Stimulated activated CD4-positive, alpha-beta T cell treated with anti-CD3 and anti-CD28 coated beads, Interleukin-1b, Interleukin-23, amount 100 ng/mL, for 24 hours (primary cell): Measurements from ENCODE around the gene KCNMB1.

Source experiments
- DNase-seq, 4 experiments: peaks; one replicate each; pipeline ENCODE4 v3.0.0-alpha.2; 2020; ENCODE audit warnings: low read depth in 4 of 4, low spot score in 1 of 4

The KCNMB1 gene

GRCh38 chr5:170342153-170342725 is 46.9 kb downstream of the KCNMB1 start:
- no peak for DNase-seq

DNA sequence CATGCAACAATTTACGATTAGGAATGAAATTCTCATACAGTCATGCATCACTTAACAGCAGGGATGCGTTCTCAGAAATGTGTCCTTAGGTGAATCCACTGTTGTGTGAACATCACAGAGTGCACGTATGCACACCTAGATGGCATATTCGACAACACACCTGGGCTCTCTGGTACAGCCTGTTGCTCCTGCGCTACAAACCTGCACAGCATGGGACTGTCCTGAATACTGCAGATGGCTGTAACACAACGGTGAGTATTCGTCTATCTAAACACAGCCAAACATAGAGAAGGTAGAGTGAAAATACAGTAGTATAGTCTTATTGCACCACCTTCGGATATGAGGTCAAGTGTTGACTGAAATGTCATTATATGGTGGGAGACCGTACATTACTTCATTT is 47.6 kb downstream of the KCNMB1 start:
- DNase-seq = no peak

- no peak for DNase-seq
Observed at GRCh38 chr5:170339780-170340167, 49.4 kb downstream of the KCNMB1 start.

DNA sequence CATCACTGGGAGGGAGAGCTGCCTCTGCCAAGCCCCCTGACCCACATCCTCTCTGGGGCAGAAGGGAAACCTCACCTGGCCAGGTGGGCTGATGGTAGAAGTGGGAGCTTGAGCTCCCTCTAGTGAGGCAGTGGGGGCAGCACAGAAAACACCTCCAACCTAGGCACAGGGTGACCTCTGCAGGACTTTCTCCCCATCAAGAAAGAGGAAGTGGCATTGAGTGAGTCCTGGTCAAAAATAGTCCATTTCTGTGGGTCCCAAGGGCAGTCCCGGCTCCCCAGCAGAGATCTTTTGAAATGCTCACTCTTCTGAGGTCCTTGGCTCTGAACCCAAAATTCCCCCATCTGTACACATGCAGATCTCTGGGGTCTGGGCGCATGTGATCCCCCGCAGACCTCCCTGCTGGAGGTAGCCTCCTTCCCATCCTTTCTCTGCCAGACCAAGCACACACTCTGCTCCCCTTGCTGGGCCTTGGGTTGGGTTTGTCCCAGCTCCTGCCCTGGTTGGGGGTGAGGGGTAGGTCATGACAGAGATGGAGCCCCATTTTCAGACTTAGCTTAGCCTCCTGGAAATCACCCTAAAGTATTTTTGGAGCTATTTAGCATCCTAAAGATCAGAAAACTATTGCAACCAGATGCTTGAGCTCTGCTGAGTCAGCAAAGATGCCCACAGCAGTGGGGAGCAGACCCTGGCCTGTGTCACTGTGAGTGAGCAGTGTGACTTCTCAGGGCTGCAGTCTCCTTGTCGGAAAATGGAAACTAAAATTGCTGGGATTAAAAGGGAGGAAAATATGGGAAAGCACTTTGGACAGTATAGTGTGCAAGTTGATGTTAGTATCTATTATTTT is 50.0 kb downstream of the KCNMB1 start:
- peak in 3 of 4 experiments; percentile 19 to 48 (median 47) for DNase-seq

- no peak for DNase-seq
Observed at GRCh38 chr5:170338291-170338690, 50.9 kb downstream of the KCNMB1 start.

DNA sequence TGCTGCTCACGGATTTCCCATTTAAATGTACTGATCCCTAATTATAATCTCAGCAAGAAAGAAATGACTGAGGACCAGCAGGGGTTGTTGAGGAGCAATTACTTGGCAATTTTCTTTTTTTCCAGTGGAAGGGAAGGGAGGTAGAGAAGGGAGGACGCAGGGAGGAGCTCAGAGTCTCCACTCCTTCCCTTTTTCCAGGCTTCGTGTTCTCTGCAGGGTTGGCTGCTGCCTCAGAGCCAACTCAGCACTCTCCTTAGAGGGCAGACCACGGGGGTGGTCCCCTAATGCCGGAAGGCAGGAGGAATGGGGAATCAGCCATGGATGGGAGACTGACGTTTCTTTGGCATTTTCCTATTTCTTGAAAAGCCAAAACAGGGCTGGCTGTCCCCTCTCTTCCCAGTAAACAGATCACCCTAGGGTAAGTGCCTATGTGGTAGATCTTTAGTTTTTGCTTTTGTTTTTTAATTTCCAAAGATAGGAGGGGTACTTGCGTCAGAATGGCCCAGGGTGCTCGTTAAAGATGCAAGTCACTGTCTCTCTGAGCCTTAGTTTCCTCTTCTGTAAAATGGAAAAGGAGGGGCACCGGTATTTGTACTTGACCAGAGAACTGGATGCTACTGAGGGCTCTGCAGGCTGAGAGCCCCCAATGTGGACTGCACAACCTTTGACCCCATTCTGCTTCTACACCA is 52.0 kb downstream of the KCNMB1 start:
- DNase-seq = no peak

DNA sequence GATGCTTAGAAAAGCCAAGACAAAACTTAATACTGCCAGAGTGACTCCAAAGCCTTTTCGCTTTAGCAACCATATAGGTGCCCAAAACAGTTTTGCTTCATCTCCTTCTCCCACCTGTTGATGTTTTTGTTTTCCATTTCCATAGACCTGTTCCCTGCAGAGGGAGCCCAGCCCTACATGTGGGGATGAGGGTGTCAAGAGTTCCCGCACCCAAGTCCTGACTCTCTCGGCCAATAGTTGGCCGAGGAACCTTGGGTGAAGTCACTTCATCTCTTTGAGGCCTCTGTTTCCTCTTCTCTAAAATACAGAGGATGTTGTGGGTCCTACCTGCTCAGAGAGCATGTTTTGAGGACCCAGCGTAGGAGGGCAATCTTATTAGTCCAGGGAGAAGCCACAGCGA is 53.1 kb downstream of the KCNMB1 start:
- no peak for DNase-seq

- no peak for DNase-seq
Observed at GRCh38 chr5:170334626-170335025, 54.5 kb downstream of the KCNMB1 start.

- peak in 2 of 4 experiments; percentile 36 to 56 for DNase-seq
Observed at GRCh38 chr5:170333161-170333910, 55.8 kb downstream of the KCNMB1 start.

- no peak for DNase-seq
Observed at GRCh38 chr5:170332058-170332457, 57.1 kb downstream of the KCNMB1 start.

DNA sequence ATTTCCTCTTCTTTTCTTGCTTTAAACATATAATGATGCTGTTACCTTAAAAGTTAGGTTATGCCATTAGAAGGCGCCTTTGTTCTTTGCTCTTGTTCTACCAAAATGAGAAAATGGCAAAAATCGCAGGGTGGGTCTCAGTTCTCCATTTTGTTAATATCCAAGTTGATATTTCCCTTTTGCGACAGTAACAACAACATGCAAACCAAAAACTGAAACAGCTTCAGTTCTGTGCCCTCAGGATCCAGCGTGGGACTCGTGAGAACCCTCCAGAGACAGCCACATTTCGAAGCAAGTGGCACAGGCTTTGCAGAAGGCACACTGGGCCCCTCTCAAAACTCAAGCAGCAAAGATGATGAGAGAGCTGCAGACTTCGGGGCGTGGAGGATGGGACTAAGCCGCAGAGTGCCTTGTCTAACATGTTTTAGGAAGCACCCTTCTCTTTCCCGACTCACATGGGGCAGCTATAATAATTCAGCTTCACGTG is 58.6 kb downstream of the KCNMB1 start:
- DNase-seq = no peak

DNA sequence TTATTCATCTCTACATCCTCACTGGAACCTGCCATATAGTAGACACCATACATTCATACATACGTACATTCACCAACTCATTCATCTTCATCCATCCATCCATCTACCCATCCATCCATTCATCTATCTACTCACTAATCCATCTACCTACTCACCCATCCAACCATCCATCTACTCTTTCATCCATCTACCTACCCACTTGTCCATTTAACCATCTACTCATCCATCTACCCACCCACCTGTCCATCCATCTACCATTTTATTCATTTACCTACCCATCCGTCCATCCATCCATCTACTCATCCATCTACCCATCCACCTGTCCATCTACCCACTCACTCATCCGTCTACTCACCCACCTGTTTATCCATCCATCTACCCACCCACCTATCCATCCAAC is 59.6 kb downstream of the KCNMB1 start:
- no peak for DNase-seq

DNA sequence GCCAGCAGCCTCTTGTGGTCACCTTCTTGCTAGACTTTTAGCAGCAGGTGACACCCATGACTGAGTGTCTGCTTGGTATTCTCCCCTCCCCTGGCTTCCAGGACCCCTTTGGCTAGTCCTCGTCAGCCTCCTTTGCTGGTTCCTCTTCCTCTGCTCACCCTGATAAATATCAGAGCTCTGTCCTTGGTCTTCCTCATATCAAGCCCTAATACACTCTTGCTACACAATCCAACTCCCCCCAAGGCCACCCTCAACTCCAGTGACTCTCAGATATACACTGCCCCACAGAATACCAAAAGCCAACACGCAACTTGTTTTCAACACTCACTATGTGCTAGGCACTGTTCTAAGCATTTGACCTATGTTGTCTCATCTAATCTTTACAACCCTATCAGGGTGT is 61.3 kb downstream of the KCNMB1 start:
- DNase-seq = no peak

DNA sequence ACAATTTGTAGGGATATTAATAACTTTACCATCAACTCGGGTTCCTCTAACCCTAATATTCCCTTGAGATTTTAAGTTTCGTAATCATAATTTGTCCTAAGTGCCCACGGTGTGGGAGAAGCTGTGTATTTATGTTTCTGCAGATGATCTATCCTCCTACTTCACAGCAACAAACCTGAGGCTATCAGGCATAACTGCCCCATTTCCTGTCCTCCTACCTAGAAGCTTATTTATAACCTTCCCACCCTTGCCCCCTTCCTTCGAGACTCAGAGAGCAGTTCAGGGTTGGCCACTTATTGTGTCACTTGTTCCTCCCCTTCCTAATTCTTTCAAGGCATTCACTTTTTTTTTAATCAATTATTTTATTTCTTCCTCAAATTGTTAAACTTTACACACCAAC is 62.0 kb downstream of the KCNMB1 start:
- no peak for DNase-seq
